ENCODE measurements around the gene KRT222. TPM values are rescaled to one million over a fixed set of nuclear protein-coding genes. Genes with fewer than 3 reads are reported as not detected.

KRT222 gene
- total RNA-seq, 2 experiments from 2014 or later: not detected

DNA sequence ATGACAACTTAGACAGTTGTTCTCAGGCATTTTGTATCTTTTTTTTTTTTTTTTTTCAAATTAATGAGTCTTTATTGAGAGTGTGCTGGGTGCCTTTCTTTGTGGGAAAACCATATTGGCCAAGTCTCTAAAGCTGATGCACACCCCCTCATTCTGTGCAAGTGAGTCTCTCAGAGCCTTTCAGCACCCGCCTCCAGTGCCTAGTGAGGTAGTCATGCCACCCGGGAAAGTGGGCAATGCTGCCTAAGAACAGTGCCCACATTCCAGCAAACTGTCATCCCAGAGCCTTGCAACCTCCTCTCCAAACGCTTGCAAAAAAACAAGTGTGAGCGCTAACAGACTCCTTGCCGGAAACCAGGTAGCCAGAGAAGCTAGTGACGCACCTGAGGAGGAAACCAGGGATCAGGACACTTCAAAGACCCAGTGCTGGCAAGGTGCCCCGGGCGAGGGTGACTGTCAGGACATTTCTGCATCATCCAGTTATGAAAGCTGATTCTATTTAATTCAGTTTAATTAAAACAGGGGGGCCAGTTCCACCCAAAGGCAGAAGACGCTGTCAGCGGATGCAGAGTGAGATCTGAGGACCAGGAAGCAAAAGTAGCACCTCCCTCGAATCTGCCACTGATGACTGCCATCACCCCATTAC is 52.3 kb downstream of the KRT222 start:
- H3K4me1 Mint-ChIP-seq (ENCODE audit: low read depth): peaks cover 89% of the 10 kb centered on the region
- H3K36me3 Mint-ChIP-seq (ENCODE audit: low read depth): no peaks in the 10 kb centered on the region
- H3K4me3 Mint-ChIP-seq: peak overlapping the region; percentile 61
- intact Hi-C loops (cut with micrococcal nuclease): loop anchor here (5.0 kb wide), 1 partner anchor 240 kb away; no protein-coding TSS in a partner anchor
- peak; percentile 92 for DNase-seq
- H3K27me3 Mint-ChIP-seq (ENCODE audit: low read depth): no peaks in the 10 kb centered on the region
- CTCF ChIA-PET: interaction anchor here (0.6 to 11.7 kb wide), 5 partner anchors 9 to 59 kb away, joined by 3 to 205 read pairs (median 25); partner anchors contain the start of gene CCR7
- no peaks in the 10 kb centered on the region for H3K9me3 Mint-ChIP-seq
- peak overlapping the region; percentile 87 for H3K27ac Mint-ChIP-seq

DNA sequence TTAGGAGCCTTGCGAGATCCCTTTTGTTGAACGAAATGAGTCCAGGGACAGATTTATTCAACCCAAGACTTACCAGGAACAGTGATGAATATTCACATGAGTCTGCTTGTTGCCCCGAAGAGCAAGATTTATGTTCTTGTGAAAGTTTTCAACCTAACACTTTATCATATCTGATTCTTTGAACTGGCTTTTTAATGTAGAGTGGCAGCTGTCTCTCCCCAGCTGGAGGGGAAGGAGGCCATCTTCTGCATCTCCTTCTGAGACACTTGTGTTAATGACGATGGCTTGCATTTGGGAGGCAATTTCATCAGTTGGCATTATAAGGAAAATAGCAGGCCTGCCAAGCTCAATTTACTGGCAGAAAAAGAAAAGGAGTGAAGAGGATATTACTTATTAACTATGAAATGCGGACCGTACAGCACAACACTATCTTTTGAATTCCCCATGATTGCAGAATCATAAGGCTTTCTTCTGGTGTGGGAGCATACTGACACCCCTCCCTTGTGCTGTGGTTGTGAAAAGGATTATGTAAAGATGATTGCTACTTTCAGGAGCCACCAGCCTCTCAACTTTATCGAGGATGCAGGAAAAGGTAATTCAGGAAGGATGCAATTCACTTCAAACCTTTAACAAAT is 53.0 kb downstream of the KRT222 start:
- peak overlapping the region; percentile 11 for H3K27ac Mint-ChIP-seq
- intact Hi-C loops (cut with micrococcal nuclease): loop anchor here (5.0 kb wide), 1 partner anchor 240 kb away; no protein-coding TSS in a partner anchor
- CTCF ChIA-PET: interaction anchor here (11.7 kb wide), 1 partner anchor 51 kb away, joined by 205 read pairs; the partner anchor contains the start of gene CCR7
- H3K4me3 Mint-ChIP-seq: no peak overlapping the region
- H3K9me3 Mint-ChIP-seq: no peaks in the 10 kb centered on the region
- peaks cover 93% of the 10 kb centered on the region for H3K4me1 Mint-ChIP-seq (ENCODE audit: low read depth)
- no peaks in the 10 kb centered on the region for H3K36me3 Mint-ChIP-seq (ENCODE audit: low read depth)
- H3K27me3 Mint-ChIP-seq (ENCODE audit: low read depth): no peaks in the 10 kb centered on the region
- DNase-seq: peak; percentile 42

DNA sequence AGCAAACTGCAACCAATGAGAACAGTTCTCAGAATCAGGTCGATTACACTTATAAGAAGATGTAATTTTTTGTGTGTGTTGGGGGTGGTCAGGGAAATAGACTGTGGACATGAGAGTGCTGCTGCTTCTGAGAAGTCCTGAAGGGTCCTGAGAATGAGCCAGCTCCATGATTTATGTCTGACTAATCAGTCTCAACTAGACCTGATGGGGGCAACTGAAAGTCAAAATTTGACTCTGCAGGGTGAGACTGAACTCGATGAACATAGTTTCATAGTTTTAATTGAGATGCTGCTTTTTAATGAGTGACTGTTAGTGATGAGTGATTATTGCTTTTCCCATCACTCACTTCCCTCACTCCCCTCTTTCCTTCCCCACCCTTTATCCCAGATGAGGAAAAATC is 54.6 kb downstream of the KRT222 start:
- Mint-ChIP-seq H3K9me3 (no peaks in the 10 kb centered on the region), H3K27ac (peak overlapping the region; percentile 38), H3K4me1 (ENCODE audit: low read depth) (peaks cover 92% of the 10 kb centered on the region), H3K4me3 (no peak overlapping the region), H3K36me3 (ENCODE audit: low read depth) (no peaks in the 10 kb centered on the region), H3K27me3 (ENCODE audit: low read depth) (no peaks in the 10 kb centered on the region)
- CTCF ChIA-PET: interaction anchor here (0.6 to 11.7 kb wide), 4 partner anchors 19 to 162 kb away, joined by 3 to 205 read pairs (median 4); partner anchors contain the start of gene CCR7
- intact Hi-C loops (cut with micrococcal nuclease): loop anchor here (5.0 kb wide), 1 partner anchor 238 kb away; no protein-coding TSS in a partner anchor
- peak; percentile 46 for DNase-seq

DNA sequence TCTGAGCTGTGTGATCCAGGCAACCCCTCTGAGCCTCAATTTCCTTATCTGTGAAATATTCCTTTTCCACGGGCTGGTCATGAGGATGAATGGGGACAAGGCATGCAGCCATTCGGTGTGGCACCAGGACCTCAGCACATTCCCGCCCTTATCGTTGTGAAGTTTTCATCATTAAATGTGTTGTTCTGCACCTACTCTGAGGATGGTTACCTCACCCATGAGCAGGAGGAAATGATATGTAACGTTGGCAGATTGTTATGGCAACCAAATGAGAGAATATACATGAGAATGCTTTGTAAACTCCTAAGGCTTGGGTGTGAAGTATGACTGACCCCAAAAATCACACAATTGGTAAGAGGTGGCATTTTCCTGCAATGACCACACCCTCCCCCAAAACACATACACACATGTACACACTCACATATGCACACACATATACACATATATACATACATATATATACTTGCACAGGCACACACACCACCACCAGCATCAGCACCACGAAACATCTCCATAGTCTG is 56.9 kb downstream of the KRT222 start:
- no peaks in the 10 kb centered on the region for H3K9me3 Mint-ChIP-seq
- DNase-seq: peak; percentile 64
- H3K4me3 Mint-ChIP-seq: peak overlapping the region; percentile 38
- H3K4me1 Mint-ChIP-seq (ENCODE audit: low read depth): peaks cover 95% of the 10 kb centered on the region
- no peaks in the 10 kb centered on the region for H3K36me3 Mint-ChIP-seq (ENCODE audit: low read depth)
- CTCF ChIA-PET: interaction anchor here (0.8 to 11.7 kb wide), 2 partner anchors 27 to 47 kb away, joined by 3 to 205 read pairs; partner anchors contain the start of gene CCR7
- H3K27ac Mint-ChIP-seq: peak overlapping the region; percentile 73
- H3K27me3 Mint-ChIP-seq (ENCODE audit: low read depth): no peaks in the 10 kb centered on the region
- intact Hi-C loops (cut with micrococcal nuclease): loop anchor here (1.0 to 10.0 kb wide), 3 partner anchors 9 to 1069 kb away; partner anchors contain the start of gene NR1D1

DNA sequence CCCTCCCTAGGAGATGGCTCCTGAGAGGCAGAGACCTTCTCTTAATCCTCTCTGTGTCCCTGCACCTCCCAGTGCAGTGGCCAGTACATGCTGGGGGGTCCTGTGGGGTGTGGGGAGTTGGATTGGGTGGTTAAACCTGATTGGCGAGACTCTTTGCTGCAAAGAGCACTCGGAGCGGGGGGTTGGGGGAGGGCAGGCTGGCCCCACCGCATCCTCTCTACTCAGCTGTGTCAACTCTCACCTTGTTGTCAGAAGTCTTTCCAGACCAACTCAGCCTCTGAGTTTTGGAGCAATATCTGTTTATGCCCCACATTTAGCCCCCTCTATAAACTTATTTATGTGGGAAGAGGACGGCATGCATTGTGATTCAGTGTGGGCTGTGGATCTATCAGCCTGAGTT is 57.3 kb downstream of the KRT222 start:
- Mint-ChIP-seq H3K4me1 (ENCODE audit: low read depth) (peaks cover 95% of the 10 kb centered on the region), H3K27ac (peak overlapping the region; percentile 34), H3K4me3 (peak overlapping the region; percentile 38), H3K36me3 (ENCODE audit: low read depth) (peaks cover 2% of the 10 kb centered on the region), H3K9me3 (no peaks in the 10 kb centered on the region), H3K27me3 (ENCODE audit: low read depth) (no peaks in the 10 kb centered on the region)
- CTCF ChIA-PET: interaction anchor here (0.6 to 11.7 kb wide), 3 partner anchors 27 to 161 kb away, joined by 3 to 205 read pairs (median 4); partner anchors contain the start of gene CCR7
- intact Hi-C loops (cut with micrococcal nuclease): loop anchor here (1.0 to 10.0 kb wide), 3 partner anchors 8 to 1070 kb away; partner anchors contain the start of gene NR1D1
- peak; percentile 70 for DNase-seq

DNA sequence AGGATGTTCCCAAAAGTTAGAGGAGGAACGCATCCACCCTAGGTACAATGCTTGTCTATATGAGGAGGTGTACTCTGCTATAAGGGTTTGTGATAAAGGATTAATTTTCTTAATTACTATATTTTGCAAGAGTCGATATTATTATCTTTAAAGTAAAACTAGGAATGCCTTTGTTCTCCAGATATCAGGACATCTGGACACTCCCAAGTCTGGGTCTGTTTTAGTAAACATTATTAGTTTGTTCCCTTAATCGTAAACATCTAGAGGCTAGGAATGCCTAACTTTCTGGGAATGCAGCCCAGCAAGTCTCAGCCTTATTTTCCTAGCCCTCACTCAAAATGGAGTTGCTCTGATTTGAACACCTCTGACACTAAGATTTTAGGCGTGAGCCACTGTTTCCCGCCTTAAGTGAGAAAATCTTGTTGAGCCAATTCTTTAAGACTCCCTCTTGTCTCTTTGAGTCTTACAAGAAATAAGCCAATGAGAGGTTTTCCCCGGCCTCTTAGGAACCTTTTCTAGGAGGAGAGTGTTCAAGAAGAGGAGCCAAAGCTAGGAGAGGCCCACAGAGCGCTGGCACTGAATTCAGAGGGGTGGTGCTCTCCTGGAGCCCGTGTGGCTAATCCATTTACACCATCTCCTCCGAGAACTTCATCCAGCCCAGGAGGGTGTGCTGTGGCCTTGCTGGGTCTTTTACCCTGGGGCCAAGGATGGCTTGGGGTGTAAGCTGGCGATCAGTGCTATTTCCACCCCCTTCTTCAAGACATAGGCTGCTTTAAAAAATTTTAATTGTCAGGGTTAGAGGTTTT is 58.2 kb downstream of the KRT222 start:
- H3K27ac Mint-ChIP-seq: peak overlapping the region; percentile 14
- DNase-seq: no peak
- H3K27me3 Mint-ChIP-seq (ENCODE audit: low read depth): no peaks in the 10 kb centered on the region
- no peak overlapping the region for H3K4me3 Mint-ChIP-seq
- CTCF ChIA-PET: interaction anchor here (0.6 to 11.7 kb wide), 2 partner anchors 46 to 249 kb away, joined by 5 to 205 read pairs; partner anchors contain the start of gene CCR7
- no peaks in the 10 kb centered on the region for H3K9me3 Mint-ChIP-seq
- intact Hi-C loops (cut with micrococcal nuclease): loop anchor here (5.0 to 10.0 kb wide), 2 partner anchors 502 to 1071 kb away; partner anchors contain the start of gene NR1D1
- peaks cover 97% of the 10 kb centered on the region for H3K4me1 Mint-ChIP-seq (ENCODE audit: low read depth)
- H3K36me3 Mint-ChIP-seq (ENCODE audit: low read depth): peaks cover 4% of the 10 kb centered on the region

DNA sequence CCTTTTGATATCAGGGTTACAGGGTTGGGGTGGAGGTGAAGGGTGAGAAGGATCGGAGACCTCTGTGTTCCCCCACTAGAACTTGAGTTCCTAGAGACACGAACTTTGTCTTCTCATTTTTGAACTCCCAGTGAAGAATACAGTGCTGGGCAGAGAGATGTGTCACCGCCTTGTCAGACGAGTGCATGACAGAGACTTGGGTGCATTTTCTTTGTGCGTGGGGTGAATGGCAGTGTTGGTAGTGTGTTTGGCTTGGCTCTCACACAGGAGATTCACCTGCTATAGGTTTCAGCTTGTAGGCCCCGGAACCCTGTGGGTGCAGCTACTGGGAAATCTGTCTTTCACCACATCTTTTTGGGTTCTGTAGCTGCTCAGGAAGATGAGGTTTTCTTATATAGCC is 59.7 kb downstream of the KRT222 start:
- H3K4me1 Mint-ChIP-seq (ENCODE audit: low read depth): peaks cover 98% of the 10 kb centered on the region
- peak; percentile 85 for DNase-seq
- H3K27ac Mint-ChIP-seq: peak overlapping the region; percentile 98
- intact Hi-C loops (cut with micrococcal nuclease): loop anchor here (1.0 to 10.0 kb wide), 5 partner anchors 10 to 1072 kb away; partner anchors contain the start of gene NR1D1
- H3K27me3 Mint-ChIP-seq (ENCODE audit: low read depth): no peaks in the 10 kb centered on the region
- H3K4me3 Mint-ChIP-seq: peak overlapping the region; percentile 38
- H3K9me3 Mint-ChIP-seq: no peaks in the 10 kb centered on the region
- H3K36me3 Mint-ChIP-seq (ENCODE audit: low read depth): peaks cover 4% of the 10 kb centered on the region
- CTCF ChIA-PET: interaction anchor here (1.2 to 4.7 kb wide), 4 partner anchors 10 to 44 kb away, joined by 5 to 90 read pairs (median 27); no protein-coding TSS in a partner anchor

Other genes starting within 250 kb of the KRT222 start
- gene TOP2A, start 247.3 kb downstream of the KRT222 start, total RNA-seq: 100 to 1,000 TPM; 410 to 416 TPM
- gene IGFBP4, start 221.7 kb downstream of the KRT222 start, total RNA-seq: 1 to 10 TPM; 8.8 to 9.2 TPM
- 1 to 10 TPM; 4.7 to 5.9 TPM for gene TNS4, start 163.6 kb downstream of the KRT222 start, total RNA-seq
- 100 to 1,000 TPM; 150 to 156 TPM for gene CCR7, start 99.7 kb downstream of the KRT222 start, total RNA-seq
- 100 to 1,000 TPM; 102 to 112 TPM for gene SMARCE1, start 17.4 kb downstream of the KRT222 start, total RNA-seq
- gene KRT24, start 38.6 kb upstream of the KRT222 start, total RNA-seq: not detected
- not detected for gene KRT25, start 90.2 kb upstream of the KRT222 start, total RNA-seq
- gene KRT26, start 107.0 kb upstream of the KRT222 start, total RNA-seq: not detected
- gene KRT27, start 117.4 kb upstream of the KRT222 start, total RNA-seq: not detected
- gene KRT28, start 134.8 kb upstream of the KRT222 start, total RNA-seq: not detected
- 10 to 100 TPM; 32.5 to 34.7 TPM for gene KRT10, start 157.4 kb upstream of the KRT222 start, total RNA-seq
- gene KRT12, start 202.0 kb upstream of the KRT222 start, total RNA-seq: not detected
- not detected for gene KRT20, start 220.1 kb upstream of the KRT222 start, total RNA-seq

Data from activated naive CD4-positive, alpha-beta T cell treated with anti-CD3 and anti-CD28 coated beads for 36 hours (primary cell).